WI38 (cell line): ENCODE results near the gene DMBX1.

ENCODE experiments used
- H3K4me3 ChIP-seq: 2 replicates; pipeline ENCODE4 v1.5.1; 2011; ENCODE audit warnings: low read depth, mild to moderate bottlenecking, control low read depth, low read length
- TF ChIP-seq, protein P1 (sequence below): IDR thresholded peaks from 2 replicates; pipeline ENCODE4 v1.5.1; 2012; ENCODE audit warnings: low read depth, mild to moderate bottlenecking, control low read depth, low read length

Gene DMBX1

DNA sequence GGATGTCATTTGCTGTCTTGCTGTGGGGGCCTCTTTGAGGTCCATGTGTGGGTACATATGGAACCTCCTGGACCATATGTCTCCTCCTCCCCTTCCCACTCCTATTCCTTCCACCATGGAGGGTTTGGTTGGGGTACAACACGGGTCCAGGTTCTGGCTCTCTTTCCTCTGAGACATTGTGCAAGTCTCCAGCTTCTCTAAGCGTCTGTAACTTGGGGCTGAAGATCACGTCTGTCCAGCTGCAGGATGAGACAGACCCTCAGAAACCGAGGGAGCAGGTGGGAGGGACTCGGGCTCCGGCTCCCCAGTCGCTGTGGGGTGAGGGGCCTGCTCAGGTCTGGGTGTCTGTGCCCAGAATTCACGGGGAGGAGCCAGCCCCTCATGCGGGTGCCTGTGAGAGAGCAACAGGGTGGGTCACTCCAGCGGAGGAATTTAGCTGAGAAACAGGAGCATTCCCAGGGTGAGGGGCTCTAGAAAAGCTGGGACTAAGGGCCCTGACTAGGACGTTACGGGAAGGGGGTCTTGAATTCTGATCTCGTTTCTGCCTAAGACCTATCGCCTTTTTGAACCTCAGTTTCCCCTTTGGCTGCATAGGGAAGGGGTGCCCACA is 42.0 kb upstream of the DMBX1 start:
- no peak overlapping the region for H3K4me3 ChIP-seq

DNA sequence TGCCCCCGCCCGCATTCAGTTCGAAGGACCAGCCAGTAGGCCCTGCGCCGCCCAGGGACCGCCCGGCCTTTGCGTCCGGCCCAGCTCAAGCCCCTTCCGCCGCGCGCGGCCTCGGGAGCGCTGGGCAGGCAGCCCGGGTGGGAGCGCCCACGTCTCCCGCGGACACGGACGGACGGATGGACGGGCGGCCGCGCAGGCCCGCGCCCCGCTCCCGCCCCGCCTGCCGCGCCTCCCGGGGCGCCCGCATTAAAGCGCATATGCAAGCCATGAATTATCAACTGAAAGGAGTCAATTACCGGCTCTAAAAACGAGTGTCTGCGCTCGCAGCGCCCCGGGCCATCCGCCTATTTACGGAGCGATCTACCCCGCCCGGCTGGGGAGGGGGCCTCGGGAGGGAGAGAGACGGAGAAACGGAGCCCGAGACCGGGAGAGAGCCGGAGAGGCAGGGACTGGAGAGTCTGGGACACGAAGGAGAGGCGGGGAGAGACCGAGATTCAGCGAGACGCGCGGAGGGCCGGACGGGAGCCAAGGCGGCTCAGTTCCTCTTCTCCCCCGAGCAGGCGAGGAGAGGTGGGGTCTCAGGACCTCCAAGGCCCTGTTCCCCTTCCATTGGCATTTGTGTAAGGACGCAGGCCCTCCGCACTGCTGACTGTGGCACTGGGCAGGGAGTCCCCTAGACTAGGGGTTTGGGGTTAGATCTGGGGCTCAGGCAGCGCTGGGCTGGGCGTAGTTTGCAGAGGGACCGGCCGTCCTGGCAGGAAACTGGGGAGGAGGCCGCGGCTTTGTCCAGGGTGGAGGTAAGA is 41.3 kb upstream of the DMBX1 start:
- TF ChIP-seq, protein P1, sequence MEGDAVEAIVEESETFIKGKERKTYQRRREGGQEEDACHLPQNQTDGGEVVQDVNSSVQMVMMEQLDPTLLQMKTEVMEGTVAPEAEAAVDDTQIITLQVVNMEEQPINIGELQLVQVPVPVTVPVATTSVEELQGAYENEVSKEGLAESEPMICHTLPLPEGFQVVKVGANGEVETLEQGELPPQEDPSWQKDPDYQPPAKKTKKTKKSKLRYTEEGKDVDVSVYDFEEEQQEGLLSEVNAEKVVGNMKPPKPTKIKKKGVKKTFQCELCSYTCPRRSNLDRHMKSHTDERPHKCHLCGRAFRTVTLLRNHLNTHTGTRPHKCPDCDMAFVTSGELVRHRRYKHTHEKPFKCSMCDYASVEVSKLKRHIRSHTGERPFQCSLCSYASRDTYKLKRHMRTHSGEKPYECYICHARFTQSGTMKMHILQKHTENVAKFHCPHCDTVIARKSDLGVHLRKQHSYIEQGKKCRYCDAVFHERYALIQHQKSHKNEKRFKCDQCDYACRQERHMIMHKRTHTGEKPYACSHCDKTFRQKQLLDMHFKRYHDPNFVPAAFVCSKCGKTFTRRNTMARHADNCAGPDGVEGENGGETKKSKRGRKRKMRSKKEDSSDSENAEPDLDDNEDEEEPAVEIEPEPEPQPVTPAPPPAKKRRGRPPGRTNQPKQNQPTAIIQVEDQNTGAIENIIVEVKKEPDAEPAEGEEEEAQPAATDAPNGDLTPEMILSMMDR = no peak
- no peak overlapping the region for H3K4me3 ChIP-seq

More for the DNA sequence above, 42.0 kb upstream of the DMBX1 start:
- TF ChIP-seq, protein P1 = no peak

DNA sequence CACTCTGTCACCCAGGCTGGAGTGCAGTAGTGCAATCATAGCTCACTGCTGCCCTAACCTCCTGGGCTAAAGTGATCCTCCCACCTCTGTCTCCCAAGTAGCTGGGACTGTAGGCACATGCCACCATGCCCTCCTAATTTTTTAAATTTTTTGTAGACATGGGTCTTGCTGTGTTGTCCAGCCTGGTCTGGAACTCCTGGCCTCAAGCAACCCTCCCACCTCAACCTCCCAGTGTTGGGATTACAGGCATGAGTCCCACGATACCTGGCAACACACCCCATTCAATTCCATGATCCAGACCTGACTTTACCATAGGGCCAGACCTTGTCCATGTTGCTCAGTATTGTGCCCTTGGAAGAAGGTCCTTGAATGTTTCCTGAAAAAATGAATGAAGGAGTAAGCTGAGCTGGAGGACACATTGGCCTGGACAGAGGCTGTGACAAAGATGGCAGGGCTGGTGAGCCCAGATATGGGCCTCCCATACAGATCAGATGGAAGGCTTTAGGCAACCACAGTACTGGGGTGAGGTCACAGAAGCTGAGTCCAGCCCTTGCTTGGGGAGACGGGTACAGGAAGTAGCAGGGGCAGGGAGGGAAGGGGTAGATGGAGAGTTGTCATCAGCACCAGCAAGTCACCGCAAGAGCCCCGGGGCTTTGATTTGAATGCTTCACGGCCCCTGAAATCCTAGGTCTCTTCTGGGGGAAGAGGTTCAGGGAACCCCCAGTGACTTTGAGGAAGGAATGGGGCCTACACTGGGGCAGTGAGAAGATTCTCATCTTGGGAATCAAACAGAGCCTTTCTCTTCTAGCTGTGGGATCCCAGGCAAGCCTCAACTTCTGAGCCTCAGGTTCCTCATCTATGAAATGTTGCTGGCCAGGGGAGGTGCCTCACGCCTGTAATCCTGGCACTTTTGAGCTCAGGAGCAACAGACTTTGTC is 40.1 kb upstream of the DMBX1 start:
- TF ChIP-seq, protein P1 = no peak
- H3K4me3 ChIP-seq = no peak overlapping the region

DNA sequence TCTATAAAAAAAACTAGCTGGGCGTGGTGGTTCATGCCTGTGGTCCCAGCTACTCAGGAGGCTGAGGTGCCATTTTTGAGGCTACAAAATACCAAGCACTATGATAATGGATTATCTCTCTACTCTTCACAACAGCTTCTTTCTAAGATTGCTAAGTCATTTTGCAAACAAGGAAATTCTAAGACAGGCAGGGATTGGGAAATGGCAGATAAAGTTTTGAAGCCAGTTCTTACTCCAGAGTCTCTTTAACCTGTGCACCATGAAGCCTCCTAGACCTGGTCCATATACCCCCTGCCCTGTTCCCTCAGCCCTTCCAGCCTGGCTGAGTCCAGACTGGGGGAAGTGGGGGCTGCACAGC is 39.5 kb upstream of the DMBX1 start:
- TF ChIP-seq, protein P1 = no peak
- no peak overlapping the region for H3K4me3 ChIP-seq

DNA sequence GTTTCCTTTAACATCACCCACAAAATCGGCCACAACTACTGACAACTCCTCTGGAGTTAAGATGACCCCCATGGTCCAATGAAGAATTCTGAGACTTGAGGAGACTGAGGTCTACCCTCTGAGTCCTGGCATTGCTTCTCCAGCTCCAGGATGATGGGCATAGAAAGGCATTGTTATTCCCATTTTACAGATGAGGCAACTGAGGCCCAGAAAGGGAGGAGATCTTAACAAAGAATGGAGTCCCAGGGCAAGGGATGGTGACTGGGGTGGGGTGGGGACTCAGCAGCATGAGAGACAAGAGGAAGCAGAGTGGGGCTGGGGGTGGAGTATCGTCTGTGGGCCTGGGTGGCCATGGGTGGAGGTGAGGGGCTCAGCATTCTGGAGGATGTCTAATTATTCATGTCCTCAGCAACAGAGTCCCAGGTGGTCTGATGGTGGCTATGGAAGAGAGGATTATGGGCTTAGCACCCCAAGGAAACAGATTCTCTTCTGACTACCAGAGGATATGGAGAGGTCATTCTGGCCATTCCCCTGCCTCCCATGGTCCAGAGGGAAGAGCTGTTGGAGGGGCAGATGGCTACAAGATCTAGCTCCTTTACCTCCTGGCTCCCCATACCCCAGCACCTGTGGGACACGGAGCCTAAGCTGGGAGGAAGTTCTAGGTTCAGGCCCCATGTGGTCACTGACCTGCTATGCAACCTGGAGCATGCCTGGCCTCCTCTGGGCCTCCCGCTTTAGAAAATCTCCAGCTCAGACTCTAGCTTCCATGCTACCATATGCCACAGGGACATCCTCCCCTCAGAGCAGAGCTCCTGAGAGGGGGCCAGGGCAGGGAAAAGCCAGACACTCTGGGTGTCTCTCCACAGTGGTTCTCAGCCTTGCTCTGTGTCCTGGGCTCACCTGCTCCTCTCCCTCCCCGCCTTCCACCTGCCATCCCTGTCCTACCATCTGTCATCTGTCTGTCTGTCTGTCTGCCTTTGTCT is 37.4 kb upstream of the DMBX1 start:
- TF ChIP-seq, protein P1 = no peak

DNA sequence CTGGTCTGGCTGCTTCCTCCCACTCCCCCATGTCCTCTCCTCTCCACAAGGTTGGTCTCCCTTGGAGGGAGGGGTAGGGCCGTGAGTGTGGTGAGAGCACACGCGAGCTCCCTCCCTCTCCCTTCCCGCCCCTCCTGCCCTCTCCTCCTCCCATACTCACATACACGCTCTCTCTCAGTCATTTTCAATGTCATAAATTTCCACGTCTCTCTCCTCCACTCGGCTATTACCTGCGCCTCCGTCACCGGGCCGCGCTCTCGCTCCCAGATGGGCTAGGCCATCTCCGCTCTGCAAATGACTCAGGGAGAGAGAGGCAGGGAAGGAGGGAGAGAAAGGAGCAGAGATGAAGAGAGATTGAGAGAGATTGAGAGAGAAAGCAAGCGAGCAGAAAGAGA is 36.7 kb upstream of the DMBX1 start:
- TF ChIP-seq, protein P1 = no peak
- H3K4me3 ChIP-seq = no peak overlapping the region

More for the DNA sequence above, 37.4 kb upstream of the DMBX1 start:
- no peak overlapping the region for H3K4me3 ChIP-seq
